NCI-H2227 (cell line): ENCODE data around the gene GALNT9.
"Not testable (repeated sequence)": the region's sequence is repeated elsewhere in the genome, so short reads cannot be mapped to it uniquely, and the experiment has no call there.

Experiments
- DNase-seq: peaks from one replicate; lab custom pipeline; 2025; ENCODE audit not compliant: unreplicated experiment; lab: John Stamatoyannopoulos, UW

The GALNT9 gene

DNA sequence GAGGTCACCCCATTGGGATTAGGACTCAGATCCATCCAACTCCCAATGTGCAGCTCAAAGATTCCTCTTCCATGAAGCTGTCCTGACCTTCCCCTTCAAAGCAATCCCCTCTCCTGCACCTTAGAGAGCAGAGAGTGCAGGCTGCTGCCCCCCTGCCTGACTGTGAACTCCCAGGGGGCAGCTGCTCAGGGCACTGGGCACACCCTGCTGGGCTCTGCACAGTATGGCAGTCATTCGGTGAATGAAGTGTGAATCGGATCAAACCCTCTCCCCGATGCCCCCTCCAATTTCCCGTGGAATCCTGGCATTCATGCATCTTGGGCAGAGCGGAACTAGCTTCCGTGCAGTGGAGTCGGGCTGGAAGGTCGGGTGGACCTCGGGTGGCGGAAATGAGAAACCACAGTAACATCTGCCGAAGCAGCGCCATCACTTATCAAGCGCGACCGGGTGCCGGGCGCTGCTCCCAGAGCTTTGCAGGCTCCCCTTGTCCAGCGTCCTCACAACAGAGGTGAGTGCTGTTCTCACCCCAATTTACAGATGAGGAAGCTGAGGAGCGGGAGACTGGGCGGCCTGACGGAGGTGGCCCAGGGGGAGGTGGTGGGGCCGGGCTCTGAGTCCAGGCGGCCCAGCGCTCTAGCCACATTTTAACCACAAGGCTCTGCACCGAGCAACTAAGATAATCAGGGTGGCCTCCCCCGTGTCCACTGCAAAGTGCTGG, 14.7 kb downstream of the GALNT9 start:
- DNase-seq = no peak

DNA sequence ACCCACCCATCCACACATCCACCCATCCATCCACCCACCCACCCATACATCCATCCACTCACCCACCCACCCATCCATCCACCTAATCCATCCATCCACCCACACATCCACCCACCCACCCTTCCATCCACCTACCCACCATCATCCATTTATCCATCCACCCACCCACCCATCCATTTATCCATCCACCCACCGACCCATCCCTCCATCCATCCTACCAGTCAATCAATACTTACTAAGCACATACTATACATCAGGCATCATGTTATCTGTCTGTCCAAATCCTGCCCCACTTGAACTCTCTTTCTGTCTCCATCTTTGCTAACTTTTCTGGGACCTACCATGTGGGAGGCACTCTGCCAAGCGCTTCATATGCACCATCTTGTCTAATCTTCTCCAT, 15.4 kb downstream of the GALNT9 start:
- no peak for DNase-seq

DNA sequence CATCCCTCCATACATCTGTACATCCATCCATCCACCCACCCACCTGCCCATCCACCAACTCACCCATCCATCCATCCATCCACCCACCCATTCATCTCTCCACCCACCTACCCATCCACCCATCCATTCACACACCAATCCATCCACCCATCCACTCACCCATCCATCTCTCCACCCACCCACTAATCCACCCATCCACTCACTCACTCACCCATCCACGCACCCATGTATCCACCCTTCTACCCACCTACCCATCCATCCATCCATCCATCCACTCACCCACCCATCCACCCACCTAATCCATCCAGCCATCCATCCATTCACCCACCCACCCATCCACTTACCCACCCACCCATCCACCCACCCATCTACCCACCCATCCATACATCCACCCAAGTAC, 16.2 kb downstream of the GALNT9 start:
- no peak for DNase-seq

DNA sequence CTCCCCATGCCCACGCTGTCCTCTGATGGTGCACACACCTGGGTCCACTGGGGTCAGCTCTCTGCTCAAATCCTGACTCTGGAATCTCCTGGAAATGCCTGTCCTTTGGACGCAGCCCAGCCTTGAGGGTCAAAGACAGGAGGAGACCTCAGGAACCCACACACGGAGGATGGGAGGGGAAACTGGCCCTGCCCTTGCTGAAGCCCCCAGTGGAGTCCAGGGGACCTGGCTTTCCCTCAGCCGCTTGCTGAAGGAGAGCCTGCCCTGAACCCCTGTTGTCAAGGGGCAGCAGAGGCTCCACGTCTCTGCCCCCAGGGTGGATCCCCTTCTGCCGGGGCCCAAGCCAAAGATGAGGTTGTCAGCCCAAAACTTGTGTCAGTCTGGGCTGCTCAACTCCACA, 16.9 kb downstream of the GALNT9 start:
- no peak for DNase-seq

DNA sequence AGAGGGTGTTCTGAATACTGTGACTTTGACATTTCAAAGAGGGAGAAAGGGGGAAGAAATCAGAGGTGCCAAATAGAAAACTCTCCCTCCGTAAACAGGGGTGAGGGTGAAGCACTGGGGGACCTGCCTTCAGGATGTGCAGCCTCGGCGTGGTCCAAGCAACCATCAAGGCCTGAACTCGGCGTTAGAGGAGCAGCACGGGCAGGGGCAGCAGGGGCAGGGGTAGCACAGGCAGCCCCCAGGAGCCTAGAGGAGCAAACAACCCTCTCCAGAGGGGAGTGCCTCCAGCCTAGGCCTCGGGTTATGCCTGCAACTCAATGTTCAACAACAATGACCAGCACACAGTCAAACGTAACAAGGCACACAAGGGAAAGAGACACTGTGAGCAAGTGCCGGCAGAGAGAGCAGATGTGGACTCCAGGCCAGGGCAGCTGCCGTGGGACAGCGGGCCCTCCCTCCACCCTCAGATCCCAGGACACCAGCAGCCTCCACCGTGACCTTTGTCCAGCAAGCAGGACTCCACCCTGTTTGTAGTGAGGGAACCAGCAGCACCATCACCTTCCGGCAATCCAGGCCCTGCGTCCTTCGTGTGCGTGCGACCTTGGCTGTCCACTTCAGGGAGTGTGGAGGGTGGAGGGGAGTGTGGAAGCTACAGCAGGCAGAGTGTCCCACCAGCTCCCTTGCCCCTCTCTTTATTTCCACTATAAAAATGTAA, 18.0 kb downstream of the GALNT9 start:
- no peak for DNase-seq

DNA sequence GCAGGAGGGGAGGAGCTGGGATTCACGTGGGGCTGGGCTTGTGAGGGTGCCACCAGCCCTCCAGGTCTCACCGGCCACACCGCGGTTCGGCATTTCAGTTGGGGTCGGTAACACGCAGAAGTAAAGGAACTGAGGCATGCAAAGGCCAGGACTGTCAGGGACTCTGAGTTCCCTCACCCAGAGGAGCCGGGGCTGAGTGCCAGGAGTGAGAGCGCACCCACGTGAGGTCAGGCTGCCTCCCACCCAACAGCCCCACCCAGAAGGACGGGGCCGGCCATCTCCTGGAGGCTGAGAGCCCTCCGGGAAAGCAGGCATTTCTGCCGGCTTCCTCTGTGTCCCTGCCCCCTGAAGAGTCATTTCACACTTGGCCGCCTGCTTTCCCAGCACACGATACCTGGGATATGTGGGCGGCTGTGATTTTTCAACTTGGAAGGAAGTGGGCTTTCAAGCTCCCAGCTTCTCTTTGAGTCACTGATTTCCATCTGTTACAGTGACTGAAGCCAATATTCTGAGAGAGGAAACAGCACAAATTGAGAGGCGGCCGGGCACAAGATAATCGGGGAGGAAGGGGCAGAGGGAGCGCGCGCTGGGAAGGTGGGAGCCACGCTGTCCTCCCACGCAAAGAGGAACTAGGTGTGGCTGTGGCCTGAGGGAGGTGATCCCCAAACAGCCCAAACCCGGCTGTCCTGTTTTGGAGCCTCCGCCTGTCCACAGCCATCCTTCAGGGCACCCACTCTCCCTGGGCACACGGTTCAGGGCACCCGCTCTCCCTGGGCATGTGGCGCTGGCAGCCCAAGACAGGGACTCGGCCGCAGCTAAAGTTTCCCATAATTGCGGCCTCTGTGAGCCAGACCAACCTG, 19.0 kb downstream of the GALNT9 start:
- no peak for DNase-seq

DNA sequence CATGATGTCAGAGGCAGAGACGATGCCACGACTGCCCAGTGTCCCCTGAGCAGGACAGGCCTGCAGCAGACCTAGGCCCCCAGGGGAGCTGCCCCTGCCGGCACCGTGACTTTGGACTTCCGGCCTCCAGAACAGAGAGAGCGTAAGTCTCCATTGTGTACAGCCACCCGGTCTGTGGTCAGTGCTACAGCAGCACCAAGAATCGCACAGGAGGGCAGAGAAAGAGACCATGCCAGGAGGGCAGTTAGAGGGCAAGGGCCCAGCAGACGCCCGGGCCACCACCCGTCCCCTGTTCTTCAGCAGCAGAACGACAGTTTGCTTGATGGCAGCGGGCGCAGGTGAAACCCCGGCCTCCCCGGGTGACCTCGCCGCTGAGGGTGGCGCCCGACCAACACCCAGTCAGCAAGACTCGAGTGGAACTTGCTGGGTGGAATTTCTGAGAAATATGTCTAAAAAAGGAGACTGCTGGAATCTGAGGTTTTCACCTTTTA, 19.7 kb downstream of the GALNT9 start:
- DNase-seq = no peak

DNA sequence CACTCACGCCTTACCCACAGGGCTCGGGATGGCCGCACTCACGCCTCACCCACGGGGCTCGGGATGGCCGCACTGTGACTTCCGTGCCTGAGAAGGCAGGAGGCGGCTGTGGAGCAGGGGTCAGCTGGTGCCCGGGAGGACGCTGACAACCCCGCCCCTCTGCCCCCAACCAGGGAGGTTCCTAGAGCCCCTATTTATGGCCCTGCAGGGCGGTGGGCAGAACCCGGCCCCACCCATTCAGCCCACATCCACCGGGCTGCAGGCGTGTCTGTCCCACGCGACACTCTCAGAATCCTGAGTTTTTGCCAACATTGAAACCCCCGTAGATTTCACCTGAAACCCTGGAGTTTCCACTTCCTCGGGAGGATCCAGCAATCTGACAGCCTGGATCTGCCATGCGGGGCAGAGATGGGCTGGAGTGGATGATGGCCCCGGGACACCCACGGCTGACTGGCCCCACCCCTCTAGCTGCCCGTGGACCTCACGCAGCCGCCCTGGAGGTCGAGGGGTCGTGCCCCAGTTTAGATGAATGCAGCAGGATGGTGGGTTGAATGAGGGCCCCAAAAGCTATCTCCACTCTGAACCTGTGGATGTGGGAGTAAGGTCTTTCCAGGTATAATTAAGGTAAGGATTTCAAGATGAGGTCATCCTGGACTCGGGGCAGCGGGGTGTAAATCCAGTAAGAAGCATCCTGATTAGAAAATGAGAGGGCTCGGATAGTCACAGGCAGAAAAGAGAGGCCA, 20.4 kb downstream of the GALNT9 start:
- DNase-seq = no peak

DNA sequence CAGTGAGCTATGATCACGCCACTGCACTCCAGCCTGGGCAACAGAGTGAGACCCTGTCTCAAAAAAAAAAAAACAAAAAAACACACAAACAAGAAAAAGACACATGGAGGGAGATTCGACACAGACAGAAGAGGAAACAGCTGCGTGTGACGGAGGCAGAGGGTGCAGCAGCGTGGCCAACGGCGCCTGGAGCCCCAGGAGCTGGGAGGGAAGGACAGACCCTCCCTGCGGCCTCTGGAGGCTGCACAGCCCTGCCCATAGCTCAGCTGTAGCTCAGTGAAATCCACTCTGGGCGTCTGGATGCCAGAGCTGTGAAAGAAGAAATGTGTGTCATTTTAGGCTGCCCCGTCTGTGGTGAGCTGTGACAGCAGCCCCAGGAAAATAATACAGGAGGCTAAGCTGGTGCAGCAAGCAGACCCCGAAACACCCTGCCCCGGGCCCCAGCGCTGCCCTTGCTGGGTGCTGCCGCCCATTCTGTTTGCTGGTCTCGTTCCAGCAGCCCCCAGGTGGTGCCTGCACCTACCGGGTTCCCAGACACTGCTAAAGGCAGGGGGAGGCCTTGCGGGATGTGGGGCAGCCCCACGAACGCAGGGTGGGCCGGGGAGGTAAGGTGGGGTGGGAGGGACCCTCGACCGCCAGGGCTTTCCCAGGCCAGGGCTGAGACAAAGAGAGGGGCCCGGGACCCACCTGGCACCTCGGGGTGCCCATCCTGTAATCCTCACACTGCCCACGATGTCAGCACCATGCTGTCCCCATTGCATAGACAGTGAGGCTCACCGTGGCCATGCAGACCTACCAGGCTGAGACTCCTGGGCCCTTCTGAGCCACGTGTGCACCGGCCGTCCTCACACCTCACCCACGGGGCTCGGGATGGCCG, 21.2 kb downstream of the GALNT9 start:
- DNase-seq = no peak

DNA sequence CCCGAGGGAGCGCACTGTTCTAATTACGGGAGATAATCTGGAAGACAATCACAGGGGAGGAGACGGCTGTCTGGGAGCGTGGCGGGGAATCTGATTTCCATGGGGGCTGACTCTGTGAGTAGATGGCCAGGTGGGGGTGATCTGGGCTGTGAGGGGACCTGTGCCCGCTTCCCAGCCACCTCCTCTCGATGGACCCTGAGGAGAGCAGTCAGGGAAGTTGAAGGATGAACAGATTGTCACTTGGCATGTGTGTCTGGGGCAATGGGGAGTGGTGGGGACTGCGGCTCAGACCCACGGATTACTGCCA, 22.6 kb downstream of the GALNT9 start:
- no peak for DNase-seq

DNA sequence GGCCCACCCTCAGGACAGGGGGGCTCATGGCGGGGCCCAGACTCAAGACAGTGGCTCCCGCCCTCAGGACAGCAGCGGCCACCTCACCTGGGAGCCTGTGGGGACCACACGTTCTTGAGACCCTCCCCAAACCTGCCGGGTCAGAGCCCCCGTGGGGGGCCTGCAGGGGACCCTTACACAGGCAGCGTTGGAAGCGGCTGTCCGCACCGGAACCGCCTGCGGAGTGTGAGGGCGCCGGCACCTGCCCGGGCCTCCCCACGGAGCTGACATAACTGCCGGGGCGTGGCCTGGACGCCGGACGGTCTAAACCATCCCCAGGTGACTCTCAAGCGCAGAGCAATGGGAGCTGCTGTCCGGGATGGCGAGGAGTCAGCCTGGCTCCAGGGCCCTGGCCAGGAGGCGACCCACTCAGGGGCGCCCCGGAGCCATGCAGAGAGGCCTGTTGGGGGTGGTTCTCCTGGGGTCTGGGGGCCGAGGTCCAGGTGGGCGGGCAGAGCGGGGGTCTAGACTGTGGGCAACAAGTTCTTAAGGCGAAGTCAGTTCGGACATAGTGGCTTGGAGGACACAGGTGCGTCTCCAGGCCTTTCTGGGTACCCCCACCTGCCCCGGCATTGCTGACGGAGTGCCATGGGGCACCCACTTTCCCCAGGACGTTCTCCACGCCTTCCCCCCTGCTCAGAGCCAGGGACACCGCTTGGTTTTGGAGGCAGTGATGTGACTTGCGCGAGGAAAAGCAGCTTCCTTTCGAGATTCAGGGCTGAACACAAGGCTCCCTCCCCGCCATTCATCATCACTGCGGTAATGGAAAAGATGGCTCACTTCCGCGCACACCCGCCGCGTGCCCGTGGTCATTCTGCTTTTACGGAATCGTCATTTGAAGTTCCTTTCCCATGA, 23.2 kb downstream of the GALNT9 start:
- peak; percentile 12 for DNase-seq

DNA sequence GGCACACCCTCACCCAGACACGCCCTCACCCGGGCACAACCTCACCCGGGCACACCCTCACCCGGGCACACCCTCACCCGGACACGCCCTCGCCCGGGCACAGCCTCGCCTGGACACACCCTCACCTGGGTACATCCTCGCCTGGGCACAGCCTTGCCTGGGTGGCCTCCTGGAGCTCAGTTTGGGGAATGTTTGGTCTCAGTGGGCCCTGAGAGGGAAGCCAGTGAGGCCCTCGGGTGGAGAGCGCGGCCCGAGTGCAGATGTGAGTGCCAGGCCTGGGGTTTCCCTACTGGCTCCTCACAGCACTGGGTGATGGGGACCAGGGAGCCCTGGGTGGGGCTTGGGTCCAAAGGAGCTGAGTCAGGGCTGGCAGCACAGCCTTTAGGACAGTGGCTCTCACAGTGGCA, 23.8 kb downstream of the GALNT9 start:
- no peak for DNase-seq

DNA sequence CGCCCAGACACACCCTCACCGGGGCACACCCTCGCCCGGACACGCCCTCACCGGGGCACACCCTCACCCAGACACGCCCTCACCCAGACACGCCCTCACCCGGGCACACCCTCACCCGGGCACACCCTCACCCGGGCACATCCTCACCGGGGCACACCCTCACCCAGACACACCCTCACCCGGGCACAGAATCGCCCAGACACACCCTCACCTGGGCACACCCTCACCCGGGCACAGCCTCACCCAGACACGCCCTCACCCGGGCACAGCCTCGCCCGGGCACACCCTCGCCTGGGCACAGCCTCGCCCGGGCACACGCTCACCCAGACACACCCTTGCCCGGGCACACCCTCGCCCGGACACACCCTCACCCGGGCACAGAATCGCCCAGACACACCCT, 24.5 kb downstream of the GALNT9 start:
- DNase-seq = not testable (repeated sequence)

DNA sequence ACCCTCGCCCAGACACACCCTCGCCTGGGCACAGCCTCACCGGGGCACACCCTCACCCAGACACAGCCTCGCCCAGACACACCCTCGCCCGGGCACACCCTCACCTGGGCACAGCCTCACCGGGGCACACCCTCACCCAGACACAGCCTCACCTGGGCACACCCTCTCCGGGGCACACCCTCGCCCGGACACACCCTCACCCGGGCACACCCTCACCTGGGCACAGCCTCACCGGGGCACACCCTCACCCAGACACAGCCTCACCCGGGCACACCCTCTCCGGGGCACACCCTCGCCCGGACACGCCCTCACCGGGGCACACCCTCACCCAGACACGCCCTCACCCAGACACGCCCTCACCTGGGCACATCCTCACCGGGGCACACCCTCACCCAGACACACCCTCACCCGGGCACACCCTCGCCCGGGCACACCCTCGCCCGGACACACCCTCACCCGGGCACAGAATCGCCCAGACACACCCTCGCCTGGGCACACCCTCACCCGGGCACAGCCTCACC, 25.5 kb downstream of the GALNT9 start:
- DNase-seq = not testable (repeated sequence)

DNA sequence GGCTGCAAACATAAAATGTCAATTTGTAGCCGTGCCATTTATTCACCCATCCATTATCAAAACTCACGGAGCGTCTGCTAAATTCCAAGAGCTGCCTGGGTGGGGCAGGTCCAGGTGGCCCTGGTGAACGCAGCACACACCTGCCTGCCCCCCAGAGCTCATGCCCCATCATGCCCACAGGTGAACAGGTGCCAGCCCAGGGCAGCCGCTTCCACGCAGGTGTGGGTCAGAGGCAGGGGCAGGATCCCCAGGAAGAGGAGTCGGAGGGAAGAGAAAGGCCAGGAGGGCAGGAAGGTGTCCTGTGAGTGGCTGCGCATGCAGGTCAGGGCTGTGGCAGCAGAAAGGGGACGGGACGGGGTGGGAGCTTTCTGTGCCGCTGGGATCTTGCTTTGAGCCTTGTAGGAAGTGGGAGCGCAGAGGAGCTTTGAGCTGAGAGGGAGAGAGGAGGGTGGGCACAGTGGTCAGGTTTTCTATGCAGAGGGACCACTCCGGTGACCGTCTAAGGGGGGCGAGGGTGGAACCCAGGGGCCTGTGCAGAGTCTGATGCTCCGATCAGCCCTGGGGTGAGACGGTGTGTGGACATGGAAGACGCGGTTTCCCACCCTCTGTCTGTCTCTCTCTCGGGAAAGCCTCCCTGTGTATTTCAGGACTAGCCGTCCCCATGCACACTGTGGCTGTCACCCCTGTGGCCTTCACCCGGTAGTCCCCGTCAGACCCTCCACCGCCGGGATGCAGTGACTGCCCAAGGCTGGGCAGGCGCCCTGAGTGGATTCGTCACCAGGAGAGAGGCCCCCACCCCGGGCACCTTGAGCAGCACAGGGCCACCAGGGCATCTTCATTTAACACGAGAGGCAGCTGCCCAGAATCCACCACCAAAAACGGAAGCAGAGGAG, 26.7 kb downstream of the GALNT9 start:
- no peak for DNase-seq

DNA sequence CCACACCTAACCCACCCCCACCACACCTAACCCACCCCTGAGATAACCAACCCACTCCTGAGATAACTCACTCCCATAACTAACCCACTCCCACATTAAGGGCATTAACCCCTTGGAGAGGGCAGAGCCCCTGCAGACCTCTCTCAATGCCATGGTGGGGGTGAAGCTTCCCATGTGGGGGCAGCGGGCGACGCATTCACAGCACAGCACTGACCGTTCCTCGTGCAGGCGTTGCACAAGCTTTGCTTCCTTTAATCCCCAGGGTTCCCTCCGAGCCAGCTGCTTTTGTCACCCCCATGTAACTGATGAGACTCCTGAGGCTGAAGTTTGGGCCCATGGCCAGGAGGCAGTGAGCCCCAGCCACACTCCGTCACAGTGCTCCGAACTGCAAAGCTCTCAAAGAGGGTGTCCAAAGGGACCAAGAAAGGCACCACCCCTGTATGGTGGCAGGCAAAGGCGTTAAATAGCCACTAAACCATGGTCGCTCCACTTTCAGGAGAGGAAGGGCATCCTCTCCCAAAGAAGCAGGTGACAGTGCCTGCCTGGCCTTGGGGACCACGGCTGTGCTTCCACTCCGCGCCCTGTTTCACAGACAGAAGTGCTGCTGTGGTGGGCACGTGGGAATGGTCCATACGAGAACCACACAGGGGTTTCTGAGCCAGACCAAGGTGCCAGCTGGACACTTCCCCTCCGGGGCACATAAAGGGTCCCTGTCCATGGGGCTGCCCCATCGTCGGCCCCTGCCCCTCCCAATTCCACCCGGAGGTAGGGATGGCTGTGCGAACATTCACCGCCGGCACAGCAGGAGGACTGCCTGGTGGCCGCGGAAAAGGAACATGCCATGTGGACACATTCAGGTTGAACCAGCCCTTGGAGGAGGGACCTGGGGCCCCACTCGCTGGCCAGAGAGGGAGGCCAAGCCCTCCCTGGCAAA, 28.3 kb downstream of the GALNT9 start:
- no peak for DNase-seq

DNA sequence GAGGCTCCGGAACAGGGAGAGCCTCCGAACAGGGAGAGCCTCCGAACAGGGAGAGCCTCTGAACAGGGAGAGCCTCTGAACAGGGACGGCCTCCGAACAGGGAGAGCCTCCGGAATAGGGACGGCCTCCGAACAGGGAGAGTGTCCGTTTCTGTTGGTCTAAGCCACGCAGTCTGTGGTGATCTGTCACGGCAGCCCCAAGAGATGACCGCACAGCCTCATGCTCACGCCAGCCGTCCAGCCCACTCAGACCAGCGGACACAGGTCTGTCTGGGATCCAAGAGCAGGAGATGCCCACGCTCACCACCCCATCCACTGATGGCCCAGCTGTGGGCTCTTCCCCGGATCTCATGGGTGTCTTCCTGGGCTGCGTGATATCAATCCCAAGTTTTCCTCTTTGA, 33.3 kb downstream of the GALNT9 start:
- DNase-seq = no peak
